ENCODE measurements around the gene NXF2B.
"Not testable (repeated sequence)": the region's sequence is repeated elsewhere in the genome, so short reads cannot be mapped to it uniquely, and the experiment has no call there.

NXF2B gene

GRCh38 chrX:102439908-102440307 is at the start of gene NXF2B:
Gene NXF2B (minus strand): TSS chrX:102440008. CDS start chrX:102380036, 59,972 bp downstream.
- not testable (repeated sequence) for DNase-seq

- not testable (repeated sequence) for DNase-seq
These were observed 39.0 kb upstream of the NXF2B start for GRCh38 chrX:102478765-102479164.

- DNase-seq, result not testable (repeated sequence)
These were observed 32.0 kb upstream of the NXF2B start, which contains the start of gene TCP11X2 for GRCh38 chrX:102471762-102472220. Gene TCP11X2 (minus strand): TSS chrX:102471812.

- not testable (repeated sequence) for DNase-seq
These were observed 30.4 kb upstream of the NXF2B start for GRCh38 chrX:102470215-102470614.

GRCh38 chrX:102458615-102459014 is 18.8 kb upstream of the NXF2B start:
- DNase-seq, result not testable (repeated sequence)

- not testable (repeated sequence) for DNase-seq
These were observed 25.3 kb downstream of the NXF2B start for GRCh38 chrX:102414493-102414892.

- no peak for DNase-seq
These were observed 93.9 kb downstream of the NXF2B start for GRCh38 chrX:102345916-102346315.

GRCh38 chrX:102341867-102342266 is 97.9 kb downstream of the NXF2B start:
- DNase-seq, result no peak

GRCh38 chrX:102339312-102340298 is 100.2 kb downstream of the NXF2B start:
- DNase-seq, result no peak

GRCh38 chrX:102338162-102338561 is 101.6 kb downstream of the NXF2B start:
- DNase-seq, result no peak
